Ishikawa (cell line): ENCODE measurements around the gene CACHD1.

Source experiments
- CEBPB ChIP-seq: IDR thresholded peaks from 2 replicates; pipeline ENCODE4 v1.6.1; 2012
- CREB1 ChIP-seq: IDR thresholded peaks from 2 replicates; pipeline ENCODE4 v1.6.1; 2012; ENCODE audit warnings: low read depth
- MAX ChIP-seq: IDR thresholded peaks from 2 replicates; pipeline ENCODE4 v1.6.1; 2012
- TEAD4 ChIP-seq: IDR thresholded peaks from 2 replicates; pipeline ENCODE4 v1.6.1; 2012
- YY1 ChIP-seq: IDR thresholded peaks from 2 replicates; pipeline ENCODE4 v1.6.1; 2012; ENCODE audit warnings: low read depth
- TF ChIP-seq, protein P1 (sequence below): IDR thresholded peaks from 2 replicates; pipeline ENCODE4 v1.6.1; 2012
- TF ChIP-seq, protein P2 (sequence below): IDR thresholded peaks from 2 replicates; pipeline ENCODE4 v1.6.1; 2012; ENCODE audit warnings: low read depth, mild to moderate bottlenecking

- TF ChIP-seq CREB1 (no peak), TEAD4 (no peak), MAX (no peak), CEBPB (no peak), YY1 (no peak)
- TF ChIP-seq, protein P1, sequence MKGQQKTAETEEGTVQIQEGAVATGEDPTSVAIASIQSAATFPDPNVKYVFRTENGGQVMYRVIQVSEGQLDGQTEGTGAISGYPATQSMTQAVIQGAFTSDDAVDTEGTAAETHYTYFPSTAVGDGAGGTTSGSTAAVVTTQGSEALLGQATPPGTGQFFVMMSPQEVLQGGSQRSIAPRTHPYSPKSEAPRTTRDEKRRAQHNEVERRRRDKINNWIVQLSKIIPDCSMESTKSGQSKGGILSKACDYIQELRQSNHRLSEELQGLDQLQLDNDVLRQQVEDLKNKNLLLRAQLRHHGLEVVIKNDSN: no peak
- TF ChIP-seq, protein P2, sequence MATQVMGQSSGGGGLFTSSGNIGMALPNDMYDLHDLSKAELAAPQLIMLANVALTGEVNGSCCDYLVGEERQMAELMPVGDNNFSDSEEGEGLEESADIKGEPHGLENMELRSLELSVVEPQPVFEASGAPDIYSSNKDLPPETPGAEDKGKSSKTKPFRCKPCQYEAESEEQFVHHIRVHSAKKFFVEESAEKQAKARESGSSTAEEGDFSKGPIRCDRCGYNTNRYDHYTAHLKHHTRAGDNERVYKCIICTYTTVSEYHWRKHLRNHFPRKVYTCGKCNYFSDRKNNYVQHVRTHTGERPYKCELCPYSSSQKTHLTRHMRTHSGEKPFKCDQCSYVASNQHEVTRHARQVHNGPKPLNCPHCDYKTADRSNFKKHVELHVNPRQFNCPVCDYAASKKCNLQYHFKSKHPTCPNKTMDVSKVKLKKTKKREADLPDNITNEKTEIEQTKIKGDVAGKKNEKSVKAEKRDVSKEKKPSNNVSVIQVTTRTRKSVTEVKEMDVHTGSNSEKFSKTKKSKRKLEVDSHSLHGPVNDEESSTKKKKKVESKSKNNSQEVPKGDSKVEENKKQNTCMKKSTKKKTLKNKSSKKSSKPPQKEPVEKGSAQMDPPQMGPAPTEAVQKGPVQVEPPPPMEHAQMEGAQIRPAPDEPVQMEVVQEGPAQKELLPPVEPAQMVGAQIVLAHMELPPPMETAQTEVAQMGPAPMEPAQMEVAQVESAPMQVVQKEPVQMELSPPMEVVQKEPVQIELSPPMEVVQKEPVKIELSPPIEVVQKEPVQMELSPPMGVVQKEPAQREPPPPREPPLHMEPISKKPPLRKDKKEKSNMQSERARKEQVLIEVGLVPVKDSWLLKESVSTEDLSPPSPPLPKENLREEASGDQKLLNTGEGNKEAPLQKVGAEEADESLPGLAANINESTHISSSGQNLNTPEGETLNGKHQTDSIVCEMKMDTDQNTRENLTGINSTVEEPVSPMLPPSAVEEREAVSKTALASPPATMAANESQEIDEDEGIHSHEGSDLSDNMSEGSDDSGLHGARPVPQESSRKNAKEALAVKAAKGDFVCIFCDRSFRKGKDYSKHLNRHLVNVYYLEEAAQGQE: no peak
Observed at GRCh38 chr1:64570267-64570855, 100.4 kb downstream of the CACHD1 start.
